GM10266 (cell line): Measurements from ENCODE around the gene PSMA7.

Experiments used
- DNase-seq: peaks from one replicate; pipeline ENCODE4 v3.0.0; 2012; ENCODE audit errors: extremely low spot score
- TF ChIP-seq, protein P1 (sequence below): IDR thresholded peaks from 2 replicates; pipeline ENCODE4 v1.5.1; 2012; ENCODE audit warnings: mild to moderate bottlenecking, low read depth; ENCODE audit not compliant: control insufficient read depth, insufficient read depth; ENCODE audit errors: missing control alignments

PSMA7 gene

DNA sequence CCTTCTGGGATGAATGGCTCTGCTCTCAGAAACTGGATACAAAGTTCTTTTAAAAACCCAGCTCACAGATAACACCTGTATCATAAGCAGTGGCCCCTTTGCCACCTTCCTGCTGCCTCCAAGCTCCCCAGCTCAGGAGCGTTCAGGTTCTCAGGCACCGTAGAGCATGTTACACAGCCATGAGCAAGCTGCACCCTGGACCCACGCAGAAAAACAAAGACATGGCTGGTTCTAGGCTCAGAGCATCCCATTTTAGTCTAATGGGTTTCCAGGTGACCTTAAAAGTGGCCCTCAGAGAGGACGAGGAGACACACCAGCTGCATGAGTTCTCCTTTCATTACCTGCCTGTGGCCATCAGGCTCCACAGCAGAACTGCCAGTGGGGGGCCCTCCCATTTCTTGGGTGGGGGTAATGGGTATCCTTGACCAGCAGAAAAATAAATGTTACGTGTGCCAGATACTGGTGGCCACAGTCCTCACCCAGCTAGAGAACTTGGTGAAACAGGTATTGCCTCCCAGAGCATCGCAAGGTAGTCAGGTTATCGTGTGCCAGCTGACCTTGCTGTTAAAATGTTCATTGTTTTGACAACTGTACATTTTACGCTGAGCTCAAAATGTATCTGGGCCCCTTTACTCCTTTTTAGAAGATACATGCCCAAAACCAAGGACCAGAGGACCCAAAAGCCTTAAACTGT, 7.5 kb downstream of the PSMA7 start:
- DNase-seq, result no peak
- TF ChIP-seq, protein P1, sequence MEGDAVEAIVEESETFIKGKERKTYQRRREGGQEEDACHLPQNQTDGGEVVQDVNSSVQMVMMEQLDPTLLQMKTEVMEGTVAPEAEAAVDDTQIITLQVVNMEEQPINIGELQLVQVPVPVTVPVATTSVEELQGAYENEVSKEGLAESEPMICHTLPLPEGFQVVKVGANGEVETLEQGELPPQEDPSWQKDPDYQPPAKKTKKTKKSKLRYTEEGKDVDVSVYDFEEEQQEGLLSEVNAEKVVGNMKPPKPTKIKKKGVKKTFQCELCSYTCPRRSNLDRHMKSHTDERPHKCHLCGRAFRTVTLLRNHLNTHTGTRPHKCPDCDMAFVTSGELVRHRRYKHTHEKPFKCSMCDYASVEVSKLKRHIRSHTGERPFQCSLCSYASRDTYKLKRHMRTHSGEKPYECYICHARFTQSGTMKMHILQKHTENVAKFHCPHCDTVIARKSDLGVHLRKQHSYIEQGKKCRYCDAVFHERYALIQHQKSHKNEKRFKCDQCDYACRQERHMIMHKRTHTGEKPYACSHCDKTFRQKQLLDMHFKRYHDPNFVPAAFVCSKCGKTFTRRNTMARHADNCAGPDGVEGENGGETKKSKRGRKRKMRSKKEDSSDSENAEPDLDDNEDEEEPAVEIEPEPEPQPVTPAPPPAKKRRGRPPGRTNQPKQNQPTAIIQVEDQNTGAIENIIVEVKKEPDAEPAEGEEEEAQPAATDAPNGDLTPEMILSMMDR, result no peak

DNA sequence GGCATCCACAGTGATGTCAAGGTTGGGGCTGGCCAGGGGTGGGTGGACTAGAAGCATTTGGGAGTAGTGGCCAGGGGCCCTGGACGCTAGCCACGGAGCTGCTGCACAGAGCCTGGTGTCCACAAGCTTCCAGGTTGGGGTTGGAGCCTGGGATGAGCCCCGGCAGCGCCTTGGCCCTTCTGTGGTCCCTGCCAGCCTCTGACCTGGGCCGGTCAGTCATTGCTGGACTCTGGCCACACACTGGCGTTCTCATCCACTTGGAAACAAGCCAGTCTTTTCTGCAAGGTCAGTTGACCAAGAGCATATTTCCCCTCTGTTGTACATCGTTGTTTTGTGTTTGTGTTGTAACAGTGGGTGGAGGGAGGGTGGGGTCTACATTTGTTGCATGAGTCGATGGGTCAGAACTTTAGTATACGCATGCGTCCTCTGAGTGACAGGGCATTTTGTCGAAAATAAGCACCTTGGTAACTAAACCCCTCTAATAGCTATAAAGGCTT, 8.4 kb downstream of the PSMA7 start:
- TF ChIP-seq, protein P1, result no peak
- no peak for DNase-seq

DNA sequence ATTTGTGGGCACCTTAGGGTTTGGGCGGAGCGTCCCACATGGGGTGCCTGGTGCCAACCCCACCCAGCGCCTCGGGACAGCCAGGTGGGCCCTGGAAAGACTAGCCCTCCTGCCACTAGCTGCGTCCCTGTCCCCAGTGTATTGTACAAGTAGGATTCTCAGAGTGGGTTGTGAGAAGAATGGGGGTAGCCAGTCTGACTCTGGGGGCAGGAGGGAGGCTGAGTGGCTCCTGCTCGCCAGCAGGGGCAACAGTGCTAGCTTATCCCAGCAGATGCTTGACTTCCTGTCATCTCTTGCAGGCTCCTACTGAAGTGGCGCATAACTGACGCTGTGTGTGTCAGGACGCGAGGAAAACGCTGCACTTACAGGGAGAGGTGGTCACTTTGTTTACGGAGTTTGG, 9.3 kb downstream of the PSMA7 start:
- DNase-seq, result no peak
- TF ChIP-seq, protein P1, result no peak

DNA sequence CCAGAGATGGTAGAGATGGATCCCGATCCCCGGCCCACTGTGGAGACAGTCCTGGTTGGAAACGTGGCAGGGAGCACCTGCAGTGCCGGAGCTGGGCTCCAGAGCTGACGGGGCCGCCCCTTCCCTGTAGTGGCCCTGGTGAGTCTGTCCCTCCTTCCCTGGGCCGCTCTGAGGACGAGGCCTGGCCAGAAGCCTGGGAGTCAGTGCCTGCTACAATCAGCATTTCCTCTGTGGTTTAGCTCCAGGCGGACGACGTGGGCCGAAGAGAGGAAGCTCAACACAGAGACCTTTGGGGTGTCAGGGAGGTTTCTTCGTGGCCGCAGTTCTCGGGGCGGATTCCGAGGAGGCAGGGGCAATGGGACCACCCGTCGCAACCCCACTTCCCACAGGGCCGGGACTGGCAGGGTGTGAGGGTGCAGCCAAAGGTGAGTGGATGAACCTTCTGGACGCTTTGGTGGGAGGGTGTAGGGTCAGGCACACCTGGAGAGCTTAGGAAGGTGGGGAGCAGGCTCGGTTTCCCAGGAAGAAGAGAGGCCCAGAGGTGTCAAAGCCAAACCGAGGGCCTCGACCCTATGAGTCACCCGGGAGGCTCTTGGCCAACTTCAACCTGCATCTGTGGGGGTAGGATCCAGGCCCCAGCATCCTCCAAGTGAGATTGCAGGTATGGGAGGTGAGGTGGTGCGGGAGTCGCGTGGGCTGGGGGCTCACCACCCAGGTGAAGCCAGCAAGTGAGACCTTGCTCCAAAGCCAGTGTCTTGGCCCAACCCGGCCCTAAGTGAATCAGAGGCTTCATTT, 9.9 kb downstream of the PSMA7 start:
- TF ChIP-seq, protein P1, result no peak
- DNase-seq, result no peak

DNA sequence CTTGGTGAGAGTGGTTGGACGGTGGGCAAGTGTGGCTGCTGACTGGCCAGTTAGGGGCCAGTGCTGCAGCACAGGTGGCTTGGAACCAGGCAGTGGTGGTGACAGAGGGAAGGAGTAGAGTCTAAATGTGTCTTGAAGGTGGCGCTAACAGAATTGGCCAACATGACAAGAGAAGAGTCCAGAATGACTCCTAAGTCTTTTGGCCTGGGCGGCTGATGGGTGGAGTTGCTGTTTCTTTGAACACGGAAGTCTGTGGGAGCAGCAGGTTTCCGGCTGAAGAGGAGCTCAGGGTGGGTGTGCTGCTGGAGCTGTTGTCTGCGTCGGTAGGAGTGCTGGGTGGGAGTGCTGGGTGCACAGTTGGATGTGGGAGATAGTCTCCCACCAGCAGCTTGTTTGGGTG, 10.8 kb downstream of the PSMA7 start:
- TF ChIP-seq, protein P1, result no peak
- no peak for DNase-seq

DNA sequence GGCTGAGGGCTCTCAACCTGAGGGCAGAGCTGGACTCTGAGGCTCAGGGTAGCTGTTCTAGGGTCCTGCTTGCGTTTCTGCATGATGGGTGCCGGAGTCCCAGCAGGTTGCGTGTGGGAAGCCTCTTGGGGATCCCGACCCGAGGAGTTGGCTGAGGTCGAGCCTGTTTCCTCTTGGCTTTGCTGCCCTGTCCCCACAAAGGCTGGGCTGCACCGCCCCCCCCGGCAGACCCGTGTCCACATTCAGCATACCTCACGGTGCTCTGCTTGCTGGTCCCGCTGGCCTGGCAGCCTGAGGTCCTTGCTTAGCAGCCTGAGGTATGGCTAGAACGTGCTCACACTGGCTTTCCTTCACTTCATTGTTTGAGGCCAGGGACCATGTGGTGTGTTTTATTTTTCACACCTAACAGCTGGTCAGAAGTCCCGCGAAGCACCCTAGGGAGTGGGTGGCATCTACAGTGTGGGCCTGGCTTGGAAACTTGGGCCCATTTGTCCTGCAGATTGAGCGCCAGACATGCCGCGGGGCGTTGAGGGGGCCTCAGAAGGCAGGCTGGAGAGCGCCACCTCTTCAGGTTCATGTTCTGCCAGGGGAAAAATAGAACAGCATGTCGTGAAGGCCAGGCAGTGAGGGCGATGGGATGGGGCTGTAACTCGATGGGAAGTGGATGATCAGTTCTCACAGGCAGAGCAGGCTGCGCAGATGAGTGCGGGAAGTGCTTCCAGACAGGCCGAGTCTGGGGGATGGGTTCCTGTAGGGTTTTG, 11.5 kb downstream of the PSMA7 start:
- TF ChIP-seq, protein P1, result no peak
- no peak for DNase-seq
